ENCODE data around the gene CCDC51. TPM values are rescaled to one million over a fixed set of nuclear protein-coding genes. Genes with fewer than 3 reads are reported as not detected.
"Not testable (repeated sequence)": the region's sequence is repeated elsewhere in the genome, so short reads cannot be mapped to it uniquely, and the experiment has no call there.

CCDC51 gene
- total RNA-seq, 1 experiment from 2014 or later = 23.3 TPM

GRCh38 chr3:48406443-48407431 lies 33.2 kb downstream of the CCDC51 start:
- DNase-seq (ENCODE audit: low spot score) = no peak

DNA sequence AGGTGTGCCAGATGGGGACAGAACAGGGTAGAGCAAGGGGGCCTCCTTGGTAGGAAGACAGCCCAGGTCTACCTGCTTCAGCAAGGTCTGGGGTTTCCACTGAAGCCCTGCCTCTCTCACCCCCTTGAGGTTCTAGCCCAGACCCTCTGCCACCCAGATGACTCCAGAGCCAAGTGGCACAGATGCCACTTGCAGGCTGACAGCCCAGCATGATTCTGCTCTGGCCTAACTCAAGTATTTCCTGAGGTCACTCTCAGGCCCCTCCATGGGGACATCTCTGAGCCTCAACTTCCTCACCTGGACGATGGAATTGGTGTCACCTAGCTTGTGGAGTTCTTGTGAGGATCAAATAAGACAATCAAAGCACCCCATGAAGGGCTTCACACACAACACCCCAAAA lies 33.9 kb downstream of the CCDC51 start:
- no peak for DNase-seq (ENCODE audit: low spot score)

GRCh38 chr3:48405343-48405881 lies 34.5 kb downstream of the CCDC51 start:
- no peak for DNase-seq (ENCODE audit: low spot score)

DNA sequence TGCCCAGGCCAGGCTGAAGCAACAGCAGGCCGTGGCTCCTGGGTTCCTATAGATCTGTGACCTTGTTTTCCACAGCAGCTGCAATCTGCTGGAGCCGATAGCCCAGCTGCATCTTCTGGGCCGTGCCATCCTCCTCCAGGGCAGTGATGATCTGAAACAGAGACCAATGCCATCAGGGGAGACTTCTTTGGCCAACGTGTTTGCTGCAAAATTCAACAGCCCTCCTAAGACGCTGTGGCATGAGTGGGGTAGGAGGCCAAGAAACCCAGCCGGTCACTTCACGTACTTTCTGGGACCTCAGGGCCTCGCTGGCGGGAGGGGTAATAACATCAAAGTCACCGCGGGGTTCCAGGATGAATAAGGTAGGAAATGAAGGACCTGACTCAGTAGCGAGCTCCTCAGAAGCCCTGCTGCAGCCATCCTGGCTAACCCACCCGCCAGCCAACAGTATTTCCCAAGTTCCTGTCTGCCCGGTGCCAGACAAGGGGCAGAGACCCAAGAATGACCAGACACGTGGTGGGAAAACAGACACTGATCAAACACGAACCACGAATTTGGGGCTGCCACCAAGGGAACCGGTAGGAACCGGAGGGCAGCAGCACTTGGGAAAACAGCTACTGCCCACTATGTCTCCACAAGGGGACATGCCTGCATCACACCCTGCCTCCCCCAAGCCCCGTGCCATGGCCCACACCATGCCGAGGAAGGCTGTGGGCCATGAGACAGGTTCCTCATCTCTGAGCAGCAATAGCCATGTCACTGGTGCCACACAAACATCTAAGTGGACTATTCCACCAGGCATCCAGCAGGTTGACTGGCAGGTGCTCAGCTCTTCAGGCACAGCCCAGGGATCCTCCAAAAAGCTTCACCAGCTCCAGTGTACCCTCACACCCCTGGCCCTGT lies 35.2 kb downstream of the CCDC51 start:
- DNase-seq (ENCODE audit: low spot score) = no peak

- DNase-seq (ENCODE audit: low spot score) = no peak
Observed at GRCh38 chr3:48403533-48404439, 36.1 kb downstream of the CCDC51 start.

- DNase-seq (ENCODE audit: low spot score) = no peak
Observed at GRCh38 chr3:48402907-48403306, 37.0 kb downstream of the CCDC51 start.

- DNase-seq (ENCODE audit: low spot score) = peak; percentile 33
Observed at GRCh38 chr3:48402281-48402732, 37.6 kb downstream of the CCDC51 start.

- not testable (repeated sequence) for DNase-seq (ENCODE audit: low spot score)
Observed at GRCh38 chr3:48401434-48401901, 38.5 kb downstream of the CCDC51 start.

DNA sequence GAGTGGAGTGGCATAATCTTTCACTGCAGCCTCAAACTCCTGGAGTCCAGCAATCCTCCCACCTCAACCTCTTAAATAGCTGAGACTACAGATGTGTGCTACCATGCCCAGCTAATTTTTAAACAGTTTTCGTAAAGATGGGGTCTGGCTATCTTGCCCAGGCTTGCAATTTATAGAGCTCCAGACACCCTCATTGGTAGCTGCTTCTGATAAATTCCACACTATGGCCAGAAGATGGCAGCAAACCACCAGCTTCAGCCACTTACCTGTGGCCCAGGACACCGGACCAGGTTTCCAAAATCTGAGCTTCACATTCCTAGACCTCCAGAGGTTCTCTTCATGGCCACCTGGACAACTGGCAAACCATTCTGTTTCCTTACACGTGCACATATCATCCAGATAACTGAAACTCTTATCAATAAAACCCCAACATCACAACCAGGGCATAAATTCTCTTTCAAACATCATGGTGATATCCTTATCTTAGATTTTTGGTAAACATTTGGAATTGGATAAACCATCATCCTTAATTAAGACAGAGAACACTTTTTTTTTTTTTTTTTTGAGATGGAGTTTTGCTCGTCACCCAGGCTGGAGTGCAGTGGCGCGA lies 39.0 kb downstream of the CCDC51 start:
- peak; percentile 34 for DNase-seq (ENCODE audit: low spot score)

DNA sequence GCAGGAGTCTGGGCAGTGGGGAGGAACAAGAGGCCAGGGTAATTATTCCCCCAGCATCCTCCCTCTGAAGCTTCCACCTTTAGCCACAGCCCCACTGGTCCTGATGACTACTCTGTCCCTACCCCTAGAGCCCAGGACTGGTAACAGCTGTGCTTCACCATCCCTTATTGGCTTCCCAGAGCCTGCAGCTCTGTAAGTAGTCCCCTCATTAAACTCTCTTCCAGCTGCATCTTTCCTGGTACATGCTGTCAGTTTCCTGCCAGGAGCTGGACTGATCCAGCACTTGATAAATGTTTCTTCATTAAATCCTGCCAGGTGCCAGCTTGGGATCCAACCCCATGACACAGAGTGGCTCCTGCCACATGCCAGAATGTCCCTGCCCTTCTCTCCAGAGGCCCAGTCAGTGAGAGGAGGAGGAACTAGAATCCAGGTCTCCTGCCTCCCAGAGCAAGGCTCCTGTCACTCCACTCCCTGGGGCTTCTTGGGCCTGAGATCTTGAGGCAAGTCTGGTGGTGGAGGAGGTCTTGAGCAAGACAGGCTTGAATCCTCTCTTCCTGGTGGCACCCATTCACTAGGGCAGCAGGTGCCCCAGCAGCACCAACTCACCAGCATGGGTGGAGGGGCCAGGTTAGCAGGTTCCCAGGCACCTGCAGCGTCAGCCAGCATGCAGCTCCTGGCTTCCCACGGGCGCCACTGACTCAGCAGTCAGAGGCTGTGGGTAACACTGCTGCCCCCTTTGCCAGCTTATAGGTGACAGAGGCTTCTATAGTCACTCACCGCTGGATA lies 40.3 kb downstream of the CCDC51 start:
- no peak for DNase-seq (ENCODE audit: low spot score)

GRCh38 chr3:48398701-48399386 lies 41.1 kb downstream of the CCDC51 start:
- no peak for DNase-seq (ENCODE audit: low spot score)

GRCh38 chr3:48397767-48398681 lies 41.9 kb downstream of the CCDC51 start:
- no peak for DNase-seq (ENCODE audit: low spot score)

- no peak for DNase-seq (ENCODE audit: low spot score)
Observed at GRCh38 chr3:48395714-48396113, 44.2 kb downstream of the CCDC51 start.

GRCh38 chr3:48394391-48394790 lies 45.5 kb downstream of the CCDC51 start:
- DNase-seq (ENCODE audit: low spot score) = no peak

GRCh38 chr3:48388966-48389365 lies 51.0 kb downstream of the CCDC51 start:
- DNase-seq (ENCODE audit: low spot score) = no peak

DNA sequence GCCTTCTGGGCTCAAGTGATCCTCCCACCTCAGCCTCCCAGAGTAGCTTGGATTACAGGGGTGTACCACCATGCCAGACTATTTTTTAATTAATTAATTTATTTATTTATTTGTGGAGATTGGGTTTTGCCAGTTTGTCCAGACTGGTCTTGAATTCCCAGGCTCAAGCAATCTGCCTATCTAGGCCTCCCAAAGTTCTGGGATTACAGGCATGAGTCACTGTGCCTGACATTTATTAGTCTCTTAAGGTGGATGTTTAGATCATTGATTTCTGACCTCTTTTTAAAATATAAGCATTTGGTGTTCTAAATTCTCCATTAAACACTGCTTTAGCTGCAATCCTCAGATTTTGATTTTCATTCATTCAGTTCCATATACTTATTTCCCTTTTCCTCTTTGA lies 52.3 kb downstream of the CCDC51 start:
- no peak for DNase-seq (ENCODE audit: low spot score)

All from H4 (cell line).